Keratinocyte (primary cell): ENCODE data around the gene SDF2. TPM values are rescaled to one million over a fixed set of nuclear protein-coding genes. Genes with fewer than 3 reads are reported as not detected.

Experiments used
- DNase-seq: peaks from one replicate; pipeline ENCODE4 v3.0.0-alpha.2; 2011; ENCODE audit warnings: low read depth, missing footprints, low spot score
- FAIRE-seq: peaks from 2 replicates; lab custom pipeline; 2011; peaks lifted over from hg19 to GRCh38; lab: Jason Lieb, UNC
- H2AFZ ChIP-seq: 2 replicates; pipeline ENCODE4 v1.6.0; 2012; ENCODE audit warnings: low read length, control low read depth, inconsistent platforms; ENCODE audit not compliant: control insufficient read depth
- H3K27ac ChIP-seq: 2 replicates; pipeline ENCODE4 v1.5.1; 2011; ENCODE audit warnings: low read length; ENCODE audit not compliant: control insufficient read depth, insufficient read depth
- H3K27me3 ChIP-seq: 3 replicates; pipeline ENCODE4 v1.6.0; 2011; ENCODE audit warnings: low read length; ENCODE audit not compliant: control insufficient read depth, insufficient read depth; ENCODE audit errors: extremely low read depth
- H3K36me3 ChIP-seq, 2 experiments: 2 replicates in 1 of 2; 3 replicates in 1 of 2; pipeline ENCODE4 v1.5.1; 2011; ENCODE audit warnings: low read length in 2 of 2, mild to moderate bottlenecking in 1 of 2; ENCODE audit not compliant: control insufficient read depth in 2 of 2, insufficient read depth in 2 of 2; ENCODE audit errors: extremely low read depth in 1 of 2
- H3K4me1 ChIP-seq: 3 replicates; pipeline ENCODE4 v1.5.1; 2011; ENCODE audit warnings: low read length; ENCODE audit not compliant: control insufficient read depth, insufficient read depth; ENCODE audit errors: extremely low read depth
- H3K4me2 ChIP-seq: 3 replicates; pipeline ENCODE4 v1.6.0; 2011; ENCODE audit warnings: low read depth, low read length; ENCODE audit not compliant: control insufficient read depth, insufficient read depth; ENCODE audit errors: extremely low read depth
- H3K4me3 ChIP-seq, 3 experiments: fragments of 200-600 bp in 1 of 3; sonication (generic) in 1 of 3; 2 replicates in 2 of 3; 3 replicates in 1 of 3; pipeline ENCODE4 v1.5.1; 2011 to 2016; ENCODE audit warnings: low read length in 3 of 3, mild to moderate bottlenecking in 3 of 3, control low read depth in 2 of 3, inconsistent platforms in 1 of 3, low read depth in 1 of 3, mixed read lengths in 1 of 3, mixed run types in 1 of 3, moderate library complexity in 1 of 3; ENCODE audit not compliant: control insufficient read depth in 2 of 3, insufficient read depth in 2 of 3; ENCODE audit errors: extremely low read depth in 1 of 3
- H3K79me2 ChIP-seq: 2 replicates; pipeline ENCODE4 v1.6.0; 2012; ENCODE audit warnings: low read length; ENCODE audit not compliant: control insufficient read depth, insufficient read depth
- H3K9ac ChIP-seq: 3 replicates; pipeline ENCODE4 v1.6.0; 2011; ENCODE audit warnings: low read length; ENCODE audit not compliant: control insufficient read depth, insufficient read depth; ENCODE audit errors: extremely low read depth
- H3K9me1 ChIP-seq: 3 replicates; pipeline ENCODE4 v1.6.0; 2011; ENCODE audit warnings: low read length; ENCODE audit not compliant: control insufficient read depth, insufficient read depth; ENCODE audit errors: extremely low read depth
- H3K9me3 ChIP-seq: 2 replicates; pipeline ENCODE4 v1.5.1; 2012; ENCODE audit warnings: low read depth, low read length; ENCODE audit not compliant: control insufficient read depth
- H4K20me1 ChIP-seq: 3 replicates; pipeline ENCODE4 v1.6.0; 2011; ENCODE audit warnings: low read length; ENCODE audit not compliant: control insufficient read depth, insufficient read depth; ENCODE audit errors: extremely low read depth
- CTCF ChIP-seq, 3 experiments: IDR thresholded peaks in 1 of 3; conservative IDR thresholded peaks in 1 of 3; optimal IDR thresholded peaks in 1 of 3; 2 replicates in 2 of 3; 3 replicates in 1 of 3; pipeline versions ENCODE3 to v1.5.1; 2011; ENCODE audit warnings: low read length in 3 of 3, mild to moderate bottlenecking in 3 of 3, moderate library complexity in 2 of 3, control low read depth in 1 of 3, inconsistent platforms in 1 of 3; ENCODE audit not compliant: insufficient read depth in 2 of 3; ENCODE audit errors: extremely low read depth in 1 of 3
- EZH2 ChIP-seq: IDR thresholded peaks from one replicate; pipeline ENCODE4 v1.6.1; 2012; ENCODE audit warnings: inconsistent platforms, mild to moderate bottlenecking, low read length, moderate library complexity
- dilution Hi-C: fragments of 300-500 bp; cut with MboI; formaldehyde crosslinking; loops from one replicate; pipeline ENCODE4 v1.7.0; 2020; ENCODE audit warnings: low sequenced_read_pairs; ENCODE audit not compliant: extremely low pct_ligation_motif_present
- polyA plus RNA-seq, 5 experiments: library from polyadenylated mRNA; depleted of rRNA in 3 of 5; stranded (reverse) in 3 of 5; stranded (forward) in 1 of 5; unstranded in 1 of 5; fragments of >200 nt; gene quantifications; 1 replicate in 1 of 5; 2 replicates in 3 of 5; 3 replicates in 1 of 5; pipeline versions ENCODE4 v1.2.1 to v1.2.3, GENCODE V29; 2011 to 2012; ENCODE audit warnings: missing spikeins in 2 of 5, low read depth in 1 of 5, low replicate concordance in 1 of 5

Gene SDF2
- polyA plus RNA-seq, 1 donor (not counting 4 experiments of a cell fraction or from before 2014, with no cell fraction given) = 61.5 TPM

- peaks cover 8% of the 10 kb centered on the region for H4K20me1 ChIP-seq
- no peak overlapping the region for H2AFZ ChIP-seq
- FAIRE-seq (no peak), DNase-seq (no peak)
- H3K27ac ChIP-seq = no peak overlapping the region
- H3K36me3 ChIP-seq = peaks cover 8 to 12% of the 10 kb centered on the region in 2 experiments
- no peak overlapping the region for H3K4me2 ChIP-seq
- H3K27me3 ChIP-seq = no peaks in the 10 kb centered on the region
- TF ChIP-seq EZH2 = no peak
- TF ChIP-seq CTCF (optimal IDR thresholded peaks at IDR 0.05 in 1 of 3, IDR thresholded peaks at IDR 0.05 in 1 of 3, conservative IDR thresholded peaks at IDR 0.05 in 1 of 3; ENCODE audit: extremely low read depth in 1 of 3, insufficient read depth in 2 of 3, low read length in 3 of 3) = no peak
- H3K4me3 ChIP-seq = no peak overlapping the region
- H3K79me2 ChIP-seq = peaks cover 79% of the 10 kb centered on the region
- H3K9me1 ChIP-seq = peaks cover 3% of the 10 kb centered on the region
- peaks cover 19% of the 10 kb centered on the region for H3K4me1 ChIP-seq
- dilution Hi-C loops = no loop called here
- H3K9me3 ChIP-seq = no peaks in the 10 kb centered on the region
- no peak overlapping the region for H3K9ac ChIP-seq
These were observed 4.3 kb upstream of the SDF2 start for GRCh38 chr17:28665994-28666393.

DNA sequence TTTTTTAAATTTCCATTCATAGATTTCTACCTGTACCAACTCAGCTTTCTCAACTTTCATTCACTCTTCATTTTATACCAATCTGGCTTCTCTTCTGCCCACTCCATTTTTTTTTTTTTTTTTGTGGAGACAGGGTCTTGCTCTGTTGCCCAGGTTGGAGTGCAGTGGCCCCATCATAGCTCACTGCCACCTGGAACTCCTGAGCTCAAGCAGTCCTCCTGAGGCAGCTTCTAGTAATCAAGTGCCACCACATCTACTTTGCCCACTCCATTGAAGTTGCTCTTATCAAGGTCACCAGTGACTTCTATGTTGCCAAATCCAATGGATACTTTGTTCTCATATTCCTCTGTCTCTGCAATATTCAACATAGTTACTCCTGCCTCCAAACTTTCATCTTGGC, 2.0 kb upstream of the SDF2 start:
- FAIRE-seq (no peak), DNase-seq (no peak)
- Histone ChIP-seq H4K20me1 (peaks cover 8% of the 10 kb centered on the region), H3K4me3 (no peak overlapping the region), H3K79me2 (peaks cover 88% of the 10 kb centered on the region), H3K36me3 (peaks cover 3 to 9% of the 10 kb centered on the region in 2 experiments), H3K4me2 (peak overlapping the region; percentile 87), H3K27me3 (no peaks in the 10 kb centered on the region), H3K9me1 (peaks cover 3% of the 10 kb centered on the region), H2AFZ (no peak overlapping the region), H3K9me3 (no peaks in the 10 kb centered on the region), H3K27ac (no peak overlapping the region), H3K9ac (no peak overlapping the region), H3K4me1 (peaks cover 26% of the 10 kb centered on the region)
- TF ChIP-seq EZH2 (no peak), CTCF (optimal IDR thresholded peaks at IDR 0.05 in 1 of 3, IDR thresholded peaks at IDR 0.05 in 1 of 3, conservative IDR thresholded peaks at IDR 0.05 in 1 of 3; ENCODE audit: extremely low read depth in 1 of 3, insufficient read depth in 2 of 3, low read length in 3 of 3) (no peak)
- dilution Hi-C loops = no loop called here
